ENCODE results near the gene SLC16A10. TPM values are rescaled to one million over a fixed set of nuclear protein-coding genes. Genes with fewer than 3 reads are reported as not detected.

The SLC16A10 gene
- total and polyA plus RNA-seq, 7 donors: 13.9 to 106 (median 43.1) TPM

DNA sequence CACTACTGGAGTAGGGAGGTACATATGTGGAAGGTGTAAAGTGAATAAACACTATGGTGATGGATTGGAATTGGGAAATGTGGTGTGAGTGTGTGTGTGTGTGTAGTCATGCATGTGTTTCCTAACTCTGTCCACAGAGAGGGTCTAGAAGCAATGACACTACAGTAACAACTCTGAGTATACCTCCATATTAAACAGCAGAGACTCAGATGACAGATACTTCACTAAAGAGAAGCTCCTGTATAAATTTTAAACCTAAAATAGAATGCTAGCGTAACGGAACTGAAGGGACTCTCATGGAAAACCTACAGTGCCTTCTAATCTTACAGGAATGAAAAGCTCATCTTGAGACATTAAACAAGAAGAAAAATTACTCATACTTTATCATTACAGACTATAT lies 150.5 kb downstream of the SLC16A10 start:
- TF ChIP-seq, protein P1, sequence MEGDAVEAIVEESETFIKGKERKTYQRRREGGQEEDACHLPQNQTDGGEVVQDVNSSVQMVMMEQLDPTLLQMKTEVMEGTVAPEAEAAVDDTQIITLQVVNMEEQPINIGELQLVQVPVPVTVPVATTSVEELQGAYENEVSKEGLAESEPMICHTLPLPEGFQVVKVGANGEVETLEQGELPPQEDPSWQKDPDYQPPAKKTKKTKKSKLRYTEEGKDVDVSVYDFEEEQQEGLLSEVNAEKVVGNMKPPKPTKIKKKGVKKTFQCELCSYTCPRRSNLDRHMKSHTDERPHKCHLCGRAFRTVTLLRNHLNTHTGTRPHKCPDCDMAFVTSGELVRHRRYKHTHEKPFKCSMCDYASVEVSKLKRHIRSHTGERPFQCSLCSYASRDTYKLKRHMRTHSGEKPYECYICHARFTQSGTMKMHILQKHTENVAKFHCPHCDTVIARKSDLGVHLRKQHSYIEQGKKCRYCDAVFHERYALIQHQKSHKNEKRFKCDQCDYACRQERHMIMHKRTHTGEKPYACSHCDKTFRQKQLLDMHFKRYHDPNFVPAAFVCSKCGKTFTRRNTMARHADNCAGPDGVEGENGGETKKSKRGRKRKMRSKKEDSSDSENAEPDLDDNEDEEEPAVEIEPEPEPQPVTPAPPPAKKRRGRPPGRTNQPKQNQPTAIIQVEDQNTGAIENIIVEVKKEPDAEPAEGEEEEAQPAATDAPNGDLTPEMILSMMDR (IDR thresholded peaks at IDR 0.05): no peak
- Histone ChIP-seq H3K27ac (no peak overlapping the region), H3K36me3 (ENCODE audit: insufficient read depth in 1 of 2, low read depth in 1 of 2) (no peaks in the 10 kb centered on the region), H3K4me3 (no peak overlapping the region), H3K27me3 (ENCODE audit: insufficient read depth in 3 of 3, low read length in 2 of 3) (no peaks in the 10 kb centered on the region), H3K4me1 (no peaks in the 10 kb centered on the region), H3K9me3 (no peaks in the 10 kb centered on the region)
- WGBS, 3 donors: 57 to 91% (median 81%) methylated on average over 2 of the region's 2 CpGs
- DNase-seq (no peak), ATAC-seq (peak in 1 of 4 donors; percentile 38)
- intact Hi-C loops (cut with DNase I): no loop called here

GRCh38 chr6:111238464-111239119 lies 151.3 kb downstream of the SLC16A10 start:
- no peaks in the 10 kb centered on the region for H3K4me1 ChIP-seq
- TF ChIP-seq, protein P1 (IDR thresholded peaks at IDR 0.05): no peak
- intact Hi-C loops (cut with DNase I): no loop called here
- H3K9me3 ChIP-seq: no peaks in the 10 kb centered on the region
- no peak overlapping the region for H3K27ac ChIP-seq
- no peaks in the 10 kb centered on the region for H3K36me3 ChIP-seq (ENCODE audit: insufficient read depth in 1 of 2, low read depth in 1 of 2)
- no peak overlapping the region for H3K4me3 ChIP-seq
- DNase-seq: no peak
- 67 to 78% (median 77%) methylated on average over 4 of the region's 4 CpGs for whole genome bisulfite sequencing, 3 donors
- ATAC-seq: peak; percentile 50 to 80 (median 64)
- H3K27me3 ChIP-seq (ENCODE audit: insufficient read depth in 3 of 3, low read length in 2 of 3): no peaks in the 10 kb centered on the region

DNA sequence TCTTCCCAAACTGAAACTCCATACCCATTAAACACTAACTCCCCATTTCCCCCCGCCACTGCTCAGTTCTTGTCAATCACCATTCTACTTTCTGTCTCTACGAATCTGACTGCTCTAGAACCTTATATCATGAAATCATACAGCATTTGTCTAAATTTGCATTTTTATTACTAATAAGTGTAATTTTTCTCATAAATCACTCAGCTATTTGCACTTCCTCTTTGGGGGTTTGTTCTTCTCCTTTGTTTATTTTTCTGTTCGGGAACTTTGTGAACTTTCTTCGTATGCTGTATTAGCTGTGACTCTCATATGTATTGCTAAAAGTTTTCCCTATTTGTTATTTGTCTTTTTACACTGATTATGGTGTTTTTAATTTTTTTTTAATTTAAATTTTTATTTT lies 152.2 kb downstream of the SLC16A10 start:
- no peak overlapping the region for H3K4me3 ChIP-seq
- no peak for DNase-seq
- 62 to 90% (median 64%) methylated on average over 4 of the region's 4 CpGs for WGBS, 3 donors
- no peaks in the 10 kb centered on the region for H3K27me3 ChIP-seq (ENCODE audit: insufficient read depth in 3 of 3, low read length in 2 of 3)
- ATAC-seq: no peak
- no peak overlapping the region for H3K27ac ChIP-seq
- H3K9me3 ChIP-seq: no peaks in the 10 kb centered on the region
- H3K4me1 ChIP-seq: no peaks in the 10 kb centered on the region
- intact Hi-C loops (cut with DNase I): no loop called here
- no peaks in the 10 kb centered on the region for H3K36me3 ChIP-seq (ENCODE audit: insufficient read depth in 1 of 2, low read depth in 1 of 2)
- TF ChIP-seq, protein P1 (IDR thresholded peaks at IDR 0.05): no peak

- H3K36me3 ChIP-seq (ENCODE audit: insufficient read depth in 1 of 2, low read depth in 1 of 2): no peaks in the 10 kb centered on the region
- WGBS, 3 donors: 91 to 96% (median 96%) methylated on average over 5 of the region's 5 CpGs
- no peaks in the 10 kb centered on the region for H3K27me3 ChIP-seq (ENCODE audit: insufficient read depth in 3 of 3, low read length in 2 of 3)
- no peak for ATAC-seq
- no peak overlapping the region for H3K27ac ChIP-seq
- DNase-seq: no peak
- TF ChIP-seq, protein P1 (IDR thresholded peaks at IDR 0.05): no peak
- H3K4me3 ChIP-seq: no peak overlapping the region
- H3K4me1 ChIP-seq: no peaks in the 10 kb centered on the region
- H3K9me3 ChIP-seq: no peaks in the 10 kb centered on the region
- intact Hi-C loops (cut with DNase I): no loop called here
These were observed 155.1 kb downstream of the SLC16A10 start for GRCh38 chr6:111242452-111242851.

DNA sequence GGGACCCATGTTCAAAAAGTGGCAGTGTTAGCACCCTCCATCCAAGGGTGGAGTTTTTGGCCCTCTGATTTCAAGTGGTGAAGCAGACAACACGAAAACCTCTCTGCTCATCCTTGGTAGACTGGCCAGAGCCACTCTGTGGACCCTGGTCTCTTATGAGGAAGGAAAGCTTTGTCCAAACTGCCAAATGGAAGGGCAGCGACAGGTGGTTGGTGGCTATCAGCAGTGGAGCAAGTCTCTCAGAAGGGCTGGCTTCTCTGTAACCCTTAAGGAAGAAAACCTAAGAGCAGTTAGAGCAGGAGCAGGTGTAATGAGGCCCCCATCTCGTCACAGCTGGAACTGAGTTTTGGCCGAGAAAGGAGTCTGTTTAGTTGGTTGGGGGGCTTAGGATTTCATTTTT lies 155.8 kb downstream of the SLC16A10 start:
- DNase-seq (no peak), ATAC-seq (no peak)
- intact Hi-C loops (cut with DNase I): no loop called here
- no peaks in the 10 kb centered on the region for H3K27me3 ChIP-seq (ENCODE audit: insufficient read depth in 3 of 3, low read length in 2 of 3)
- H3K36me3 ChIP-seq (ENCODE audit: insufficient read depth in 1 of 2, low read depth in 1 of 2): no peaks in the 10 kb centered on the region
- TF ChIP-seq, protein P1 (IDR thresholded peaks at IDR 0.05): no peak
- H3K9me3 ChIP-seq: no peaks in the 10 kb centered on the region
- 61 to 69% (median 64%) methylated on average over 4 of the region's 4 CpGs for WGBS, 3 donors
- H3K27ac ChIP-seq: no peak overlapping the region
- no peak overlapping the region for H3K4me3 ChIP-seq
- no peaks in the 10 kb centered on the region for H3K4me1 ChIP-seq

All from psoas muscle (tissue), 8 donors.